ENCODE data around the gene TFPT. TPM values are rescaled to one million over a fixed set of nuclear protein-coding genes. Genes with fewer than 3 reads are reported as not detected.

Gene TFPT, protein sequence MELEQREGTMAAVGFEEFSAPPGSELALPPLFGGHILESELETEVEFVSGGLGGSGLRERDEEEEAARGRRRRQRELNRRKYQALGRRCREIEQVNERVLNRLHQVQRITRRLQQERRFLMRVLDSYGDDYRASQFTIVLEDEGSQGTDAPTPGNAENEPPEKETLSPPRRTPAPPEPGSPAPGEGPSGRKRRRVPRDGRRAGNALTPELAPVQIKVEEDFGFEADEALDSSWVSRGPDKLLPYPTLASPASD
- 24.5 and 26.8 TPM in 2 replicates for total RNA-seq
- long read RNA-seq, transcript TFPT-203 (6 exons, 1,205 nt) = major isoform, 10 of 11 reads
- long read RNA-seq, partial matches to known transcripts = 1 of 11 reads
- long read RNA-seq, other reads (novel, unspliced or antisense) = 0 of 11 reads

DNA sequence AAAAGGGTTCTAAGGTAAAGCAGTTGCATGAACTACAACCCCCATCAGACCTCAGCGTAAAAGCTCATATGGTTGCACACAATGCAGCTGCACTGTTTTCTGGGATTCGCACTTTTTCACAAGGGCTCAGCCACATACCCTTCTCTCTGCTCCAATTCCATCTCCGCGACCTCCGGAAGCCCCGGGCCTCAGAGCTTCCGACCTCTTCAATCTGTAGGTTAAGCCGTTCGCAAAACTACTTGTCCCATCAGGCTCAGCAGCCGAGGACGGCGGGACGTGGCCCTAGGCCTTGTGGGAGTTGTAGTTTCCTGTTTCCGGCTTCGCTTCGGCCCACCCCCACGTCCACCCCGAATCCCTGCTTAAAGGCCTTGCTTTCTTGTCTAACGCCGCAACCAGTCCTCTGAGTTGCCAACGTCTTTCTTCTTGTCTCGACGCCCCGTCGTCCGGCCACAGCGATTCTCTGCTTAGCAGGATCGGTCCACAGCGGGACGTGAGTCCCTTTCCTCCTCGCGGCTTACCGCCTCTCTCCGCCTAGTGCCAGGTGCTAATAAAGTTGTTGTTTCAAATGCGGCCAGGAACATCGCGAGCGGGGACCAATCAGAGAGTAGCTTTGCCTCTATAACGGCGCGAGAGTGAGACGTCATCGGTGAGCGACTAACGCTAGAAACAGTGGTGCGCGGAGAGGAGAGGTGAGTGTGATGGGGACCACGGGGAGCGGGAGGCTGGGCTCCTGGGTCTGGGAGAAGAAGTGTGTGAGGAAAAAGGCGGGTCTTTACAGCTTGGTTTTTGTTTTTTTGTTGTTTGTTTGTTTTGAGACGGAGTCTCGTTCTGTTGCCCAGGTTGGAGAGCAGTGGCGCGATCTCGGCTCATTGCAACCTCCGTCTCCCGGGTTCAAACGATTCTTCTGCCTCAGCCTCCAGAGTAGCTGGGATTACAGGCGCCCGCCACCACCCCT, at the start of gene TFPT, which contains the start of gene PRPF31:
Gene TFPT, minus strand, starts transcription at position 549 of the 955 bp plus-strand sequence. Its CDS starts 388 bp downstream, at position 161.
Gene PRPF31, plus strand, starts transcription at position 646 of the 955 bp plus-strand sequence. CDS start 2,525 bp downstream, outside the sequence.
- Mint-ChIP-seq H3K27me3 (ENCODE audit: low read depth) (peaks cover 3% of the 10 kb centered on the region), H3K4me1 (peaks cover 29% of the 10 kb centered on the region), H3K4me3 (peak within 1 kb of the TSS; percentile 89), H3K27ac (ENCODE audit: unreplicated experiment) (peak within 1 kb of the TSS; percentile 96), H3K36me3 (ENCODE audit: low read depth) (peaks cover 3% of the 10 kb centered on the region), H3K9me3 (no peaks in the 10 kb centered on the region)
- peak; percentile 88 for DNase-seq (ENCODE audit: low read depth, low spot score)
- TF ChIP-seq, protein P1, sequence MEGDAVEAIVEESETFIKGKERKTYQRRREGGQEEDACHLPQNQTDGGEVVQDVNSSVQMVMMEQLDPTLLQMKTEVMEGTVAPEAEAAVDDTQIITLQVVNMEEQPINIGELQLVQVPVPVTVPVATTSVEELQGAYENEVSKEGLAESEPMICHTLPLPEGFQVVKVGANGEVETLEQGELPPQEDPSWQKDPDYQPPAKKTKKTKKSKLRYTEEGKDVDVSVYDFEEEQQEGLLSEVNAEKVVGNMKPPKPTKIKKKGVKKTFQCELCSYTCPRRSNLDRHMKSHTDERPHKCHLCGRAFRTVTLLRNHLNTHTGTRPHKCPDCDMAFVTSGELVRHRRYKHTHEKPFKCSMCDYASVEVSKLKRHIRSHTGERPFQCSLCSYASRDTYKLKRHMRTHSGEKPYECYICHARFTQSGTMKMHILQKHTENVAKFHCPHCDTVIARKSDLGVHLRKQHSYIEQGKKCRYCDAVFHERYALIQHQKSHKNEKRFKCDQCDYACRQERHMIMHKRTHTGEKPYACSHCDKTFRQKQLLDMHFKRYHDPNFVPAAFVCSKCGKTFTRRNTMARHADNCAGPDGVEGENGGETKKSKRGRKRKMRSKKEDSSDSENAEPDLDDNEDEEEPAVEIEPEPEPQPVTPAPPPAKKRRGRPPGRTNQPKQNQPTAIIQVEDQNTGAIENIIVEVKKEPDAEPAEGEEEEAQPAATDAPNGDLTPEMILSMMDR (conservative IDR thresholded peaks at IDR 0.05) = no peak

DNA sequence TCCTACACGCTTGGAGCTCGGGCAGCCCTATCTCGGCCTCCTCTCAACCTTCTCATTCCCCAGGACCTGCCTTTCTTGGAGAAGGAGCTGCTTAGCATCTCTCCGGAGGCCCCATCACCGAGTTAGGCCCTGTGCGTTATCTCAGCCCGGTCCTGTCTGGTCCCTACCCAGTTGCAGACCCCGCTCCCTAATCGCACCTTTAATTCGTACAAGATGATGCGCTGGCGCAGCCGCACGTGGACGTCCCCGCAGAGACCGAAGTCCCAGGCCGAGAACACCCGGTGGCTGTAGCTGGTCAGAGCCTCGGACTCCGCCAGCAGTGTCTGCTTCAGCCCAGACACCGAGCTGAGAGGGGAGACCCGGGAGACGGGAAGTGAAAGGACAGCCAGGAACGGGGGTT, 49.8 kb upstream of the TFPT start:
- TF ChIP-seq, protein P1 (conservative IDR thresholded peaks at IDR 0.05) = no peak
- DNase-seq (ENCODE audit: low read depth, low spot score) = no peak

DNA sequence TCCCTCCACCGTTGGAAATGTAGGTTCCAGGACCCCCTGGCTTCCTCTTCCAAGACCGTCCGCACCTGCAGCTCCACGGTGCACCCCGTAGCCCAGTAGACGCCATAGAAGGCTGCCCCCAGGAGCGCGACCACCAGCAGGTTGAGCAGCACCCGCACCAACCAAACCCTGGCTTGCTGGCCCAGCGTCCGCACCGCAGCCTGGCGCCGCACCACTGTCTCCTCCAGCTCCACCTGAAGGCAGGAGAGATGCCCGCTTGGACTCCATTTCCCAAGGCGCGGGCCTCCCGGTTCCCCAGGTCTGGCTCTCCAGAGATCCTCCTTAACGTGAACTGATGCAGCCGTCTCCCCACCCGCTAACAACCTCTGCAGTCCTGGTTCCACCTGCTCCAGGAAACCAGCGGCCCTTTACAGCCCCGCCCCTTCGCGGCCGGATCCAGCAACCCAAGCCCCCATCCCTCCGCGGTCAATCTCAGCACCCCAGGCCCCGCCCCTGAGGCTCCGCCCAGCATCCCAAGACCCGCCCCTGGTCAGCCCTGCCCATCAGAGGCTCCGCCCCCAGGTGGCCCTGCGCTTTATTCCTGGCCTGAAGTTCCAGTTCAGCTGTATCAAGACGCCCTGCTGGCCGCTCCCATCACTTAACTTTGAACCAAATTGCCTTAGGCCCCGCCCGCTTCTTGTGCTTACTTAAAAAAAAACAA, 49.1 kb upstream of the TFPT start:
- H3K27me3 Mint-ChIP-seq (ENCODE audit: low read depth) = peaks cover 25% of the 10 kb centered on the region
- H3K9me3 Mint-ChIP-seq = peaks cover 7% of the 10 kb centered on the region
- DNase-seq (ENCODE audit: low read depth, low spot score) = peak; percentile 44
- TF ChIP-seq, protein P1 (conservative IDR thresholded peaks at IDR 0.05) = peak; percentile 23
- no peak overlapping the region for H3K27ac Mint-ChIP-seq (ENCODE audit: unreplicated experiment)
- peak overlapping the region; percentile 82 for H3K4me3 Mint-ChIP-seq
- peaks cover 24% of the 10 kb centered on the region for H3K4me1 Mint-ChIP-seq
- peaks cover 16% of the 10 kb centered on the region for H3K36me3 Mint-ChIP-seq (ENCODE audit: low read depth)

More for the DNA sequence above, 49.8 kb upstream of the TFPT start:
- peaks cover 22% of the 10 kb centered on the region for H3K27me3 Mint-ChIP-seq (ENCODE audit: low read depth)
- peak overlapping the region; percentile 82 for H3K4me3 Mint-ChIP-seq
- no peak overlapping the region for H3K27ac Mint-ChIP-seq (ENCODE audit: unreplicated experiment)
- H3K9me3 Mint-ChIP-seq = peaks cover 7% of the 10 kb centered on the region
- H3K36me3 Mint-ChIP-seq (ENCODE audit: low read depth) = peaks cover 11% of the 10 kb centered on the region
- peaks cover 17% of the 10 kb centered on the region for H3K4me1 Mint-ChIP-seq

DNA sequence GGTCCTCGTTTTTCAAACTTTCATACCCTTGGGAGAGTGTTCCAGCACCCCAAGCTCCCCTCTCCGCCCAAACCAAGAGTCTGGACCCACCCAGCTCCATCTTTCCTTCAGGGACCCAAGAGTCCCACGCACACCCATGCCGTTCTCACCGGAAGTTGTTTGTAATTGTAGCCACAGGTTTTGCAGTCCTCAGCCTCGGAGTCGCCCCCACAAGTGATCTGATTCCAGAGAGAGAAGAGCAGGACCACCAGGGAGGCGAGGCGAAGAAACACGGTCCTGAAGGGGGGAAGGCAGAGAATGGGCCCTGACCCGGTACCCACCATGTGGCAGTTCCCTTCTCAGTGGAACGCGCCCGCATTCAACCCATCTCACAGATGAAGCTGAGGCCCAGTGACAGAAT, 47.4 kb upstream of the TFPT start:
- no peak overlapping the region for H3K27ac Mint-ChIP-seq (ENCODE audit: unreplicated experiment)
- TF ChIP-seq, protein P1 (conservative IDR thresholded peaks at IDR 0.05) = no peak

More for the DNA sequence above, 47.4 kb upstream of the TFPT start:
- no peak for DNase-seq (ENCODE audit: low read depth, low spot score)
- Mint-ChIP-seq H3K4me1 (peaks cover 39% of the 10 kb centered on the region), H3K9me3 (peaks cover 7% of the 10 kb centered on the region), H3K27me3 (ENCODE audit: low read depth) (peaks cover 27% of the 10 kb centered on the region), H3K36me3 (ENCODE audit: low read depth) (peaks cover 18% of the 10 kb centered on the region), H3K4me3 (peak overlapping the region; percentile 87)
